ENCODE data around the gene LONRF3. TPM values are rescaled to one million over a fixed set of nuclear protein-coding genes. Genes with fewer than 3 reads are reported as not detected.
"Not testable (repeated sequence)": the region's sequence is repeated elsewhere in the genome, so short reads cannot be mapped to it uniquely, and the experiment has no call there.

Gene LONRF3
- polyA plus RNA-seq, 1 donor, result 3.0 TPM

DNA sequence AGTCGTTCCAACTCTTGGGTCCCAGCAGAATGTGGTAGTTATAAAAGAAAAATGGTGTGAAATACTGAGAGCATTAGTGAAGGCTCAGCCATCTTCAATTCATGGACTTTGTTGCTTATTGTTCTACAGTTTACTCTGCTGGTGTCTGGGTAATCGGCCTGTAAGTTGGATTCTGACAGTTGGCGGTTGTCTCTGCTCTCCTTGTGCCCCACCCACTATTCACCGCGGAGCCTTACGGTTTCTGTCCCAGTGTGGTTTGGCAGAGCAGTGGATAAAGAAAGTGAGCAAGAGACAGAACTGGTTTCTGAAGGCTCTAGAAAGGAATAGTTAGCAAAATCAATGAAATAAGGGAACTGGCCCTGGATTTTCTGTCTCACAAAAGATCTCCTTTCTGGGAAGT lies 9.1 kb downstream of the LONRF3 start:
- no peaks in the 10 kb centered on the region for H3K4me1 ChIP-seq (ENCODE audit: control insufficient read depth, insufficient read depth, low read length)
- no peaks in the 10 kb centered on the region for H3K27me3 ChIP-seq (ENCODE audit: control insufficient read depth, insufficient read depth, low read length)
- no peaks in the 10 kb centered on the region for H3K36me3 ChIP-seq (ENCODE audit: control insufficient read depth, insufficient read depth, low read length)
- no peak for DNase-seq
- H3K4me3 ChIP-seq (ENCODE audit: low read length), result no peak overlapping the region
- no peak overlapping the region for H3K27ac ChIP-seq (ENCODE audit: low read length)
- no CpG with 5 or more reads among the region's 6 CpGs for WGBS (ENCODE audit: insufficient coverage, low lambda C conversion rate)
- no peaks in the 10 kb centered on the region for H3K9me3 ChIP-seq (ENCODE audit: control insufficient read depth, low read depth, low read length)

- no CpG with 5 or more reads among the region's 7 CpGs for WGBS (ENCODE audit: insufficient coverage, low lambda C conversion rate)
- H3K36me3 ChIP-seq (ENCODE audit: control insufficient read depth, insufficient read depth, low read length), result no peaks in the 10 kb centered on the region
- H3K27ac ChIP-seq (ENCODE audit: low read length), result no peak overlapping the region
These were observed 14.5 kb downstream of the LONRF3 start for GRCh38 chrX:118988911-118989310.

DNA sequence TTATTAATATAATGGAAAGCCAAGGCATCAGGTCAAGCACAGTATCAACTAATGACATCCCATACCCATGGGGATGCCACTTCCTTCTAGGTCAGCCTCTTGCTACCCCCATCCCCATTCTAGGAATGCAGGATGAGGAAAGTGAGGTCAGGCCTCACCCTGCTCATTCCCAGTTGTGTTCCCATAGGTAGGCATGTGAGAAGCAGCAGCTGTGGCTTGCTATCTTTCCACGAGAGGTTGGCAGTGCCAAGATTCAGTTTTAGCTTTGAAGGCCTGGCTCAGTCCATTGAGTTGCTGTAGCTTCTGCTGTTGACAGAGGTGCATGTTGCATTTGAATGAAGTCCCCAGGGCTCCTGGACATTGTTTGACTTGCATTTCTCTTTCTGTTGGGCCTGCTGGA lies 15.5 kb downstream of the LONRF3 start:
- WGBS (ENCODE audit: insufficient coverage, low lambda C conversion rate), result no CpG with 5 or more reads among the region's 1 CpG
- H3K9me3 ChIP-seq (ENCODE audit: control insufficient read depth, low read depth, low read length), result no peaks in the 10 kb centered on the region
- H3K27ac ChIP-seq (ENCODE audit: low read length), result no peak overlapping the region
- H3K27me3 ChIP-seq (ENCODE audit: control insufficient read depth, insufficient read depth, low read length), result no peaks in the 10 kb centered on the region
- no peaks in the 10 kb centered on the region for H3K4me1 ChIP-seq (ENCODE audit: control insufficient read depth, insufficient read depth, low read length)
- H3K36me3 ChIP-seq (ENCODE audit: control insufficient read depth, insufficient read depth, low read length), result no peaks in the 10 kb centered on the region
- DNase-seq, result no peak
- no peak overlapping the region for H3K4me3 ChIP-seq (ENCODE audit: low read length)

More at GRCh38 chrX:118988911-118989310, 14.5 kb downstream of the LONRF3 start:
- no peak for DNase-seq
- H3K4me3 ChIP-seq (ENCODE audit: low read length), result no peak overlapping the region
- no peaks in the 10 kb centered on the region for H3K27me3 ChIP-seq (ENCODE audit: control insufficient read depth, insufficient read depth, low read length)
- H3K4me1 ChIP-seq (ENCODE audit: control insufficient read depth, insufficient read depth, low read length), result no peaks in the 10 kb centered on the region
- no peaks in the 10 kb centered on the region for H3K9me3 ChIP-seq (ENCODE audit: control insufficient read depth, low read depth, low read length)

GRCh38 chrX:118990512-118991227 lies 16.3 kb downstream of the LONRF3 start:
- H3K9me3 ChIP-seq (ENCODE audit: control insufficient read depth, low read depth, low read length), result no peaks in the 10 kb centered on the region
- no peaks in the 10 kb centered on the region for H3K4me1 ChIP-seq (ENCODE audit: control insufficient read depth, insufficient read depth, low read length)
- H3K36me3 ChIP-seq (ENCODE audit: control insufficient read depth, insufficient read depth, low read length), result no peaks in the 10 kb centered on the region
- no peaks in the 10 kb centered on the region for H3K27me3 ChIP-seq (ENCODE audit: control insufficient read depth, insufficient read depth, low read length)
- no peak overlapping the region for H3K27ac ChIP-seq (ENCODE audit: low read length)
- no peak overlapping the region for H3K4me3 ChIP-seq (ENCODE audit: low read length)
- no peak for DNase-seq
- WGBS (ENCODE audit: insufficient coverage, low lambda C conversion rate), result no CpG with 5 or more reads among the region's 11 CpGs

DNA sequence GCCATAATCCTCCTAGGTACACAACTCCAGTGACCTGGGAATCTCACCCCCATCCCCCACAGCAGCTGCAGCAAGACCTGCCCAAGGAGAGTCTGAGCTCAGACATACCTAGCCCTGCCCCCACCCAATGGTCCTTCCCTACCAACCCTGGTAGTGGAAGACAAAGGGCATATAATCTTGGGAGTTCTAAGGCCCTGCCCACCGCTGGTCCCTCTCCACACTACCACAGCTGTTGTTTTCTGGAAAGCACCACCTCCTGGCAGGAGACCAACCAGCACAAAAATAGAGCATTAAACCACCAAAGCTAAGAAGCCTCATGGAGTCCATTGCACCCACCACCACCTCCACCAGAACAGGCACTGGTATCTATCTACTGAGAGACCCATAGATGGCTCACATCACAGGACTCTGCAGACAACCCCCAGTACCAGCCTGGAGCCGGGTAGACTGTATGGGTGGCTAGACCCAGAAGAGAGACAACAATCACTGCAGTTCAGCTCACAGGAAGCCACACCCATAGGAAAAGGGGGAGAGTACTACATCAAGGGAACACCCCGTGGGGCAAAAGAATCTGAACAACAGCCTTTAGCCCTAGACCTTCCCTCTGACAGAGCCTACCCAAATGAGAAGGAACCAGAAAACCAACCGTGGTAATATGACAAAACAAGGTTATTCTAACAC lies 18.2 kb downstream of the LONRF3 start:
- not testable (repeated sequence) for H3K27me3 ChIP-seq (ENCODE audit: control insufficient read depth, insufficient read depth, low read length); H3K4me1 ChIP-seq (ENCODE audit: control insufficient read depth, insufficient read depth, low read length); H3K27ac ChIP-seq (ENCODE audit: low read length); H3K36me3 ChIP-seq (ENCODE audit: control insufficient read depth, insufficient read depth, low read length); DNase-seq; H3K9me3 ChIP-seq (ENCODE audit: control insufficient read depth, low read depth, low read length); H3K4me3 ChIP-seq (ENCODE audit: low read length)
- no CpG with 5 or more reads among the region's 4 CpGs for WGBS (ENCODE audit: insufficient coverage, low lambda C conversion rate)

- no CpG with 5 or more reads among the region's 3 CpGs for WGBS (ENCODE audit: insufficient coverage, low lambda C conversion rate)
- Histone ChIP-seq H3K4me3 (ENCODE audit: low read length) (no peak overlapping the region), H3K27ac (ENCODE audit: low read length) (no peak overlapping the region), H3K9me3 (ENCODE audit: control insufficient read depth, low read depth, low read length) (no peaks in the 10 kb centered on the region), H3K4me1 (ENCODE audit: control insufficient read depth, insufficient read depth, low read length) (peaks cover 4% of the 10 kb centered on the region), H3K36me3 (ENCODE audit: control insufficient read depth, insufficient read depth, low read length) (no peaks in the 10 kb centered on the region), H3K27me3 (ENCODE audit: control insufficient read depth, insufficient read depth, low read length) (no peaks in the 10 kb centered on the region)
- DNase-seq, result no peak
These were observed 29.0 kb downstream of the LONRF3 start for GRCh38 chrX:119003462-119003861.

GRCh38 chrX:119004920-119005524 lies 30.6 kb downstream of the LONRF3 start:
- peak; percentile 30 to 41 for DNase-seq
- WGBS (ENCODE audit: insufficient coverage, low lambda C conversion rate), result no CpG with 5 or more reads among the region's 5 CpGs
- H3K27ac ChIP-seq (ENCODE audit: low read length), result no peak overlapping the region
- H3K27me3 ChIP-seq (ENCODE audit: control insufficient read depth, insufficient read depth, low read length), result no peaks in the 10 kb centered on the region
- H3K9me3 ChIP-seq (ENCODE audit: control insufficient read depth, low read depth, low read length), result no peaks in the 10 kb centered on the region
- no peak overlapping the region for H3K4me3 ChIP-seq (ENCODE audit: low read length)
- no peaks in the 10 kb centered on the region for H3K36me3 ChIP-seq (ENCODE audit: control insufficient read depth, insufficient read depth, low read length)
- H3K4me1 ChIP-seq (ENCODE audit: control insufficient read depth, insufficient read depth, low read length), result peaks cover 4% of the 10 kb centered on the region

DNA sequence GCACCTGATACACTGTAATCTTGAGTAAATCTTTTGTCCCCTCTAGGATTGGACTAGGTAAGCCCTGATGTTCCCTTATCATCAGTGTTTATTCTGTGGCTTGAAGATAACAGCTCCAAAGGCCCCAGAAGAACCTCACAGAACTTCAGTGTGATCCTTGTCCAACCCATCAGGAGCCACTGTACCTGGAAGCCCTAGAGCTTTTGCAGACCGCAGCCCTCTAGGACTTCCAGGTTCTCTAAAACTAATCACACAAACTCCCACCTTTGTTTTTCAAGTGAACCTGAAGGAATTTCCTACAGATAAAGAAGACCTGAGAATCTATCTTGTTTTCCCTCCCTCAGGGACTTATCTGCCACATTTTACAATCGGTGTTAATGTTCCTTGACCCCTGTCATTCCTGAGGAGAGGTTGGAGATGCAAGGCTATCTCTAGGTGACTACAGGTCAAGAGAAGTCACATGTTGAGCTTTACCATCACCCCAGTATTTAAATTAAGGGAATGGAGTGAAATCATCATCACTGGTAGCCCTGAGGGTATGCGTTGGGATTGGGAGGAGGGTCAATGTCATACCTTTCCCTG lies 32.9 kb downstream of the LONRF3 start:
- DNase-seq, result peak in 1 of 2 donors; percentile 24
- no peaks in the 10 kb centered on the region for H3K36me3 ChIP-seq (ENCODE audit: control insufficient read depth, insufficient read depth, low read length)
- no peaks in the 10 kb centered on the region for H3K4me1 ChIP-seq (ENCODE audit: control insufficient read depth, insufficient read depth, low read length)
- peak overlapping the region; percentile 6 for H3K27ac ChIP-seq (ENCODE audit: low read length)
- no peaks in the 10 kb centered on the region for H3K9me3 ChIP-seq (ENCODE audit: control insufficient read depth, low read depth, low read length)
- no peak overlapping the region for H3K4me3 ChIP-seq (ENCODE audit: low read length)
- no peaks in the 10 kb centered on the region for H3K27me3 ChIP-seq (ENCODE audit: control insufficient read depth, insufficient read depth, low read length)
- no CpG with 5 or more reads among the region's 3 CpGs for WGBS (ENCODE audit: insufficient coverage, low lambda C conversion rate)

DNA sequence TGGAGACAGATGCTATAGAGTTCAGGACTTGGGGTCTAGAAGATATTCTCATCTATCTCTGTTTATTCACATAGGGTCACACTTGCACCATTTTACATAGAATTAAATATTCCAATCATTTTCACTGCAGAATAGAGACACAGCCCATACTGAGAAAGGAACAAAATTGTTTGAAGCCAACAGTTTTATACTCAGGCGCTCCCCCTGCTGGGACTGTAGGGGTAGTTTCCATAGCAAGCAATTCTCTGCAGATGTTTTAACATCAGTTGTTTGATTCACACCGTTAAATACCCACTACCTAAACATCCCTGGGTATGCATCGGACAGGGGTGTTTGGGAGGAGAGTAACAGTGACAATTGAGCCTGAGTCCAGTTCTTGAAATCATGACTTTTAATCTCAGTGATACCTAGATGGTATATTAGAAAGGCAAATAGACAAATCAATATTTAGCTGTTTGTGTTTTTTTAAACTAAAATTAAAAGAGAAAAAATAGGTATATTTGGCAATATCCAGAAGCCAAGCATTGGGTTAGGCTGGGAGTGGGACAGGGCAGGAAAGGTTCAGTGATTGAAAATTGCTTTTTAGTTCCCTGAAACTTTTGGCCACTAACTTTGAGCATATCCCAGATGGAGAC lies 33.8 kb downstream of the LONRF3 start:
- Histone ChIP-seq H3K36me3 (ENCODE audit: control insufficient read depth, insufficient read depth, low read length) (no peaks in the 10 kb centered on the region), H3K27me3 (ENCODE audit: control insufficient read depth, insufficient read depth, low read length) (no peaks in the 10 kb centered on the region), H3K4me3 (ENCODE audit: low read length) (no peak overlapping the region), H3K4me1 (ENCODE audit: control insufficient read depth, insufficient read depth, low read length) (no peaks in the 10 kb centered on the region), H3K27ac (ENCODE audit: low read length) (peak overlapping the region; percentile 6), H3K9me3 (ENCODE audit: control insufficient read depth, low read depth, low read length) (no peaks in the 10 kb centered on the region)
- WGBS (ENCODE audit: insufficient coverage, low lambda C conversion rate), result no CpG with 5 or more reads among the region's 3 CpGs
- DNase-seq, result peak in 1 of 2 donors; percentile 21

DNA sequence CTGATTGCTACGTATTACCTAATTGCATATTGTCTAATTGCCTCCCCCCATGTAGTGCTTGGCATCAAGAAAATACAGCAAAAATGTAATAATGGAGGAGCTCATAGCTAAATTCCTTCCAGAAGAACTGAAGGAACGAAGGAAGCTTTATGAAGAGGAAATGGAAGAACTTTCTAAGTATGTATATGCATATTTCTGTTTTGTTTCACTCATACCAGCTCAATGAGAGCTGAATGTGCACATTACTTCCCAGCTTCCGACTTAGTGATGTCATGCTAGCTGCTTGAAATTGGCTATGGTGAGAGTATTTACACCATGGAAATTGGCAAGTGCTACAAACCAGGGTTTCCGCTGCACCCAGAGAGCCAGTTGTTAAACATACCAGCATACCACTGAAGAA lies 34.7 kb downstream of the LONRF3 start:
- Histone ChIP-seq H3K4me1 (ENCODE audit: control insufficient read depth, insufficient read depth, low read length) (no peaks in the 10 kb centered on the region), H3K36me3 (ENCODE audit: control insufficient read depth, insufficient read depth, low read length) (peaks cover 2% of the 10 kb centered on the region)
- no CpG with 5 or more reads among the region's 4 CpGs for WGBS (ENCODE audit: insufficient coverage, low lambda C conversion rate)

More for the DNA sequence above, 34.7 kb downstream of the LONRF3 start:
- Histone ChIP-seq H3K9me3 (ENCODE audit: control insufficient read depth, low read depth, low read length) (no peaks in the 10 kb centered on the region), H3K27ac (ENCODE audit: low read length) (no peak overlapping the region), H3K4me3 (ENCODE audit: low read length) (no peak overlapping the region), H3K27me3 (ENCODE audit: control insufficient read depth, insufficient read depth, low read length) (no peaks in the 10 kb centered on the region)
- no peak for DNase-seq
